SIG-M5 treated with dmso at 0.1 percent for 504 hours (cell line): ENCODE results near the gene MCM5.

Experiments used
- DNase-seq: peaks from one replicate; lab custom pipeline; 2025; ENCODE audit not compliant: unreplicated experiment; lab: John Stamatoyannopoulos, UW

MCM5 gene

DNA sequence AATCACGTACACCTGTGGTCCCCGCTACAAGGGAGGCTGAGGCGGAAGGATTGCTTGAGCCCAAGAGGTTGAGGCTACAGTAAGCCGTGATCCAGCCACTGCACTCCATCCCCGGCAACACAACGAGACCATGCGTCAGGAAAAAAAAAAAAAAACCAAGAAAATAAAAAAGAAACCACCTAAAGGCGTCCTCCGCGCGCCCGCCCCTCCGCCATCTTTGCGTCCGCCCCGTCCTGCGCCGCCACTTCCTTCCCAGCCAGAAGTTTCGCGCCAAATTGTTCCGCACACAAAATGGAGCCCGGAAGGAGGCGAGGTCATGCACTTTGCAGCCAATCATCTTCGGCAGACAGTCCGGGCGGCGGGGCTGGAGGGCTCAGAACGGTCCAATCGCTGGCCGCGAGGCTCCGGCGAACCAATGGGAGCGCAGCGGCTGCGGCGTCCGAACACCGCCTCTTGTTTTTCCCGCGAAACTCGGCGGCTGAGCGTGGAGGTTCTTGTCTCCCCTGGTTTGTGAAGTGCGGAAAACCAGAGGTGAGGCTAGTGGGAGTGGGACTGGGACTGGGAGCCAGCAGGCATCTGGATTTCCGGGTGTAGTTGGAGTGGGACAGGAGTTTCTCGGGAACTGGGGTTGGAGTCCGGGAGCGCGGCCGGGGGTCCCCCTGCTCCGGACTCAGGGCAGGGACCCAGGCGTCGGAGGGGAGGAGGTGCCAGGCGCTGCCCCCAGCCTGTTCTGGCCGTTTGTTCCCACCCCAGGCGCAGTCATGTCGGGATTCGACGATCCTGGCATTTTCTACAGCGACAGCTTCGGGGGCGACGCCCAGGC lies at the start of gene MCM5:
TSS of gene MCM5 (plus strand) at position 463 of the 823 bp plus-strand sequence. CDS start at position 762, 299 bp downstream.
- DNase-seq = peak; percentile 95

DNA sequence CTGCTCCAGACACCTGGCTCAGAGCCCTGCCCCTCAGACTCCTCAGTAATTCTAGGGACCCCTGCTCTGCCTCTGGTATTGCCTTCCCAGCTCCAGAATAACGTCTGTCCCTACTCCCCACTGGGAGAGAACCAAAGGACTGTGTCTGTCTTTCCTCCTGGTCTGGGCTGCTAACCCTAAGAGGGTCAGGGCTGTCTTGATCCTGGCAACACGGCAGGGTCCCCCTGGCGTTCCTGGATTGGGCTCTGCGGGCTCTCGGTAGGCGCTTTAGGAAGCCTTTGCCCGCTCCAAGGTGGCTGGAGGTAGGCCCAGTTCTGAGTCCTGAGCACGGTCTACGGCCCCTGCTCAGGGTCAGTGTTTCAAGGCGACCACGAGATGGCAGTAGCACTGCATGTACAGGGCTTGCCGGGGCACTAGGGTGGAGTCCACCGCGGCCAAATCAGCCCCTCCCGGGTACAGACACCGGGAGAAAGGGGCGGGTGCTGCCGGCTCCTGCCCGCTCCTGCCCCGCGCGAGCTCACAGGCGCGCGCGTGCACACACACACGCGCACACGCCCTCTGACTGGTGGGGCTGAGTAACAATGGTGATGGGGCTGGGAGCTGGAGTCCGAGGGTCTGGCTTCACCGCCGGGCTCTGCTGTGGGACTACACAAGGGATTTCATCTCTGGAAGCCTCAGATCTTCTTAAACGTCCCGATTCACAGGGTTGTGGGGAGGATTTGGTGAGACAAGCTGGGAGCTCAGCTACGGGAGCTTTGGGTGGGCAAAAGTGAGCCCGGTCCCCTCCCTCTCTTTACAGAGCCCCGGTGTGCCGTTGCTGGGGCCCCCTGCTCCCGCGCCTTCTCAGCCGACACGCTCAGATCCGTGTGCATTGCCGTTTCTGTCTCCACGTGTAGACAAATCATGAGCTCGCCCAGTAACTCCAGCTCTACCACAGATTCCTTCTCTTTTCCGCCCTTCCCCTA lies 49.1 kb upstream of the MCM5 start:
- DNase-seq = peak; percentile 69

- peak; percentile 61 for DNase-seq
Observed at GRCh38 chr22:35352214-35353111, 47.5 kb upstream of the MCM5 start.

- no peak for DNase-seq
Observed at GRCh38 chr22:35353318-35353717, 46.6 kb upstream of the MCM5 start.

GRCh38 chr22:35354068-35354467 lies 45.9 kb upstream of the MCM5 start:
- no peak for DNase-seq

DNA sequence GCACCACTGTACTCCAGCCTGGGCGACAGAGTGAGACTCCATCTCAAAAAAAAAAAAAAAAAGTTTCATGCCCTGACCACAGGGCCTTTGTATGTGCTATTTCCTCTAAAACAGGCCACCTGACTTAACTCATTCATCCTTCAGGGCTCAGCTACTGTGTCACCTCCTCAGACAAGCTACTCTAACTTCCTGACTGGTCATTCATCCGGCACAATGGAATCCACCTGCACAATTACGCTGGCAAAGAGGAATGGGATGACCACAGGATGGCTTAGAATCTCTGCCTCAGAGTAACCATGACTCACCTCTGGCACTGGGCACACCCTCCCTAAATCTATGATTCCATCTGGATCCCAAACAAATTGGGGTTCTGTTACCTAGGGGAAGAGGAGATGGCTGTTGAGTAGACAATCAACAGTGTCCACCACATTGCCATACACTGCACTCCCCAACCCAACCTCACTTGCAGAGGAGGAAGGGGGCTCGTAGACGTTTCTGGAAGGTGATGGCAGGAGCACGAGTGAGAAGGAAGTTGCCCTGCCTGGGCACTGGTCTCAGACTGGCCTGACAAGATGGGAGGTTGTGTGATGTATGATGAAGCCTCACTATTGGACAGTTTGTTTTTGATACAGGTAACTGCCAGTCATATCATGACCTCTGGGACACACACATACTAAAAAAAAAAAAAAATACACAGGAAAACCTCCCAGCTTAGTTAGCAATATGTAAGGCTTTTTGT lies 41.9 kb upstream of the MCM5 start:
- DNase-seq = no peak

GRCh38 chr22:35359380-35360065 lies 40.4 kb upstream of the MCM5 start:
- no peak for DNase-seq

DNA sequence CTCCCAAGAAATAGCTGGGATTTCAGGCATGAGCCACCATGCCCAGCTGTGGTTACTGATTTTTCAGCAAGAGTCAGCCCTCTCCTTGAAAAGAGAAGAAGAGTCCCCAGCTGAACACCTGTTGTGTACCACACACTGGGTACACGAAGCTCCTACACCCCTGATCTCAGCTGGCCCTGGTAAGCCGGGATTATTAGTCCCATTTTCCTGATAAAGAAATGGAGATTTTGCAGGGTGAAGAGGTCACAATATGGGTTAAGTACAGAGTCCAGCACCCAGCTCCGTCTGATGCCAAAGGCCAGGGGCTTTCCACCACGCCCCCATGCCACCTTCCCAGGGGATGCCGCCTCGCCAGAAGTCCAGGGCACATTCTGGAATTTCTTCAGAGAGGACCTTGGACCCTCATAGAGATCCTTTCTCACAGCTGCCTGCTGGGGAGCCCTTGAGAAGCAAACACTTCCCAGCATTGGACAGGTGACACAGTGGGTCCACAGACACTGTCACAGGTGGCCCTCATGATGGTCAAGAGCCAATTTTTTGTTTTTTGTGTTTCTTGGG lies 38.9 kb upstream of the MCM5 start:
- no peak for DNase-seq

- DNase-seq = no peak
Observed at GRCh38 chr22:35363566-35364086, 36.3 kb upstream of the MCM5 start.

DNA sequence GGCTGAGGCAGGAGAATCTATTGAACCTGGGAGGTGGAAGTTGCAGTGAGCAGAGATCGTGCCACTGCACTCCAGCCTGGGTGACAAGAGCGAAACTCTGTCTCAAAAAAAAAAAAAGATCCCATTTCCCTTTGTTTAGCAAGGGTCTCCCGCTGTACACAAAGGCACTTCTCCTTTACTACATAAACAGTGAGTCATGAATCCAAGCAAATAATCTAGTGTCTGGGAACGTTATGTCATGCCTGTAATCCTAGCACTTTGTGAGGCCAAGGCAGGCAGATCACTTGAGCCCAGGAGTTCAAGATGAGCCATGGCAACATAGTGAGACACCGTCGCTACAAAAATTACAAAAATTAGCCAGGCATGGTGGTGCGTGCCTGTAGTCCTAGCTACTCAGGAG lies 35.7 kb upstream of the MCM5 start:
- DNase-seq = peak; percentile 71

DNA sequence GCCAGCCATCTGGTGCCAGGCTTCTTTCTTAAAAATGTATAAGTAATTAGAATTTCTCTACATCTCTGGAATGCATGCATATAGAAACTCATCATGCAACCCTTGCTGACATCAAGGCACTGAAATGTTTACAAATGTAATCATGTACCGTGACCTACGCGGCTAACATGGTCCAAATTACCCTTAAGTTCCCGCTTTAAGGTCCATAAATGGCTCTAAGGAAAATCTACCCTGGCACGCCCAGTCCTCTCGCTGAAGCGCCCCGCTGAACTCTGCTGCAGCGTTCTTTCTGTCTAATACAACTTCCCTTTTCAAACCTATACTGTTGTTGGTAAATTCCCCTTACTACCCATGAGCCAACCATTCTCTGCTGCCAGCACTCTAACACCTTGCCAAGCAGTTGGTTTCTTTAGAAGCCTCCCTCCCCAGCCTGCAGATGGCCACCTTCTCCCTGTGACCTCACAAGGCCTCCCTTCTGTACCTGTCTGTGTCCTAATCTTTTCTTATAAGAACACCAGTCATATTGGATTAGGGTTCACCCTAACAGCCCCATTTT lies 32.5 kb upstream of the MCM5 start:
- peak; percentile 71 for DNase-seq

DNA sequence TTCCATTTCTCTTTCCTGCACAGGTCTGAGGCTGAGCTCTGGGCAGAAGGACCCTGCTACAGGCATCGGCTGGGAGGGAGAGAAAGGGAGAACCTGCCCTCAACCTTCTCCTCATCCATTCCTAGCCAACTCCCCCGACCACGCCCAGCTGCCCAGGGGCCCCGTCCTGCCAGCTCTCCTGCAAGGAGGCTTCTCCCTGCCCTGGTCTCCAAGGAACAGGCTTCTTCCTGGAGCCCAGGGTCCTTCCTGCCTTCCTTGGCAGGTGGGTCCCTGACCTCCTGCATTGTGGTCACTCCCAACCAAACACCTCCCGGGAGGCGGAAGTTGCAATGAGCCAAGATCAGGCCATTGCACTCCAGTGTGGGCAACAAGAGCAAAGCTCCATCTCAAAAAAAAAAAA lies 31.6 kb upstream of the MCM5 start:
- DNase-seq = no peak

DNA sequence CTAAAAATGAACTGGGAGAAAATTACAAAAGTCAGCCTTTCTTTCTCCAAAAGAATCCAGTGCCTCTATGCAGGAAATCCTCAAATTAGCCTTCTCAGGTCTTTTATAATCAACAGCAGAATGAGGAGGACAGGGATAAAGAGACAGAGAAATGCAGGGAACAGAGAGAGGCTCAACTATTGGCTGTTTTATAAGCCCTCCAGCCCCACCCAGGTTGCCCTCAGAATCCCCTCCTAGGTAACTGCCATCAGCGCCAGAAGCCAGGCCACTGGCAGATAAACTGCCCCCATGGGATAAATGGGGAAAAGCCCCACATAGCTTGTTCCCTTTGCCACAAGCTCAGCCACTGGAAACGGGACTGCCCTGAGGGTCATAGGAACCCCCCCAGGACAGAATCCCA lies 29.9 kb upstream of the MCM5 start:
- no peak for DNase-seq

DNA sequence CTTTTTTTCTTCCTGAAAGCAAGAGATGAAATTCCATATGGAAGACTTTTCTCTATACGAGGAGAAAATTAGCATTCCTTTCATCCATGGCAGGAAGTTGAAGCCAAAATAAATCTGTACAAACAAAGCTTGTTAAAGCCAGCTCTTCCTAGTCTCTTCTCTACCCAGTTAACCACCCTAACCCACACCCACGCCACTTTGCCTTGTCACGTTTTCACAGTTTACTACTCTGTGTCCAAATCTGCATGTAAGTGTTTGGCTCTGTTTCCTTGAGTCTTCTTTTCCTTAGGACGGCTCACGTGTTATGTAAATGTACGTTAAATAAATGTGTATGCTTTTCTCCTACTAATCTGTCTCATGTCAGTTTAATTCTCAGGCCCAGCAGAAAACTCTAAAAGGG lies 26.2 kb upstream of the MCM5 start:
- no peak for DNase-seq

DNA sequence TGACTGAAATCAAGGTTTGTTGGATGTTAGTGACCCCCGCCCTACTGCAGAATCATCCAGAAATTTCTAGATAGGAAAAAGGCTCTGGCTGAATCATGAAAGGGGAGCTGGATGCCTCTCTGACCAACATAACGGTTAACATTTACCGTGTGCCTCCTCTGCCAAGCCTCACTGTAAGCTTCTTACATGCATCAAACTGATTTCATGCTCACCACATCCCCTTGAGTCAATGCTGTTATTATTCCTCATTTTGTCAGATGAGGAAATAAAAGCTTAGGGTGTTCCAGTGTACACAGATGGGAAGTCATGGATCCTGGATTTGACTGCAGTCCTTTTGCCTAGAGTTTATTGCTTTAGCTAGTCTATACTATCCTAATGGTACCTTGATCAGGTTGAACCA lies 24.9 kb upstream of the MCM5 start:
- no peak for DNase-seq

DNA sequence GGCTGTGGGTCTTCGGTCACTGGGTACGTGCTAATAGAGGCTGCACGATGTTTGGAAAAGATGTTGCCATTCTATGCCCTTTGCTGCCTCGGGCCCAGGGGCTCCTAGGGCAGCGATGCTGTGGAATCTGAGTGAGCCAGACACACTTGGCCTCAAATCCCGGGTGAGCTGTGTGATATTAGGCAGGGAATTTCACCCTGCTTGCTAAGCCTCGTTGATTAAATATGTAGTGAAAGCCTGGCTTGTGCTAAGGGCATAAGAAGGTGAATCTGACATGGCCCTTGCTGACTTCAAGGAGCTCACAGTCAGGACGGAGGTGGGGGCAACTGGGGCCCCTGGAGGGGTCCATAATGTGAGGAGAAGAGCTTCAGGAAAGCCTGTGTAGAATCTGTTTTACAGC lies 24.4 kb upstream of the MCM5 start:
- no peak for DNase-seq

DNA sequence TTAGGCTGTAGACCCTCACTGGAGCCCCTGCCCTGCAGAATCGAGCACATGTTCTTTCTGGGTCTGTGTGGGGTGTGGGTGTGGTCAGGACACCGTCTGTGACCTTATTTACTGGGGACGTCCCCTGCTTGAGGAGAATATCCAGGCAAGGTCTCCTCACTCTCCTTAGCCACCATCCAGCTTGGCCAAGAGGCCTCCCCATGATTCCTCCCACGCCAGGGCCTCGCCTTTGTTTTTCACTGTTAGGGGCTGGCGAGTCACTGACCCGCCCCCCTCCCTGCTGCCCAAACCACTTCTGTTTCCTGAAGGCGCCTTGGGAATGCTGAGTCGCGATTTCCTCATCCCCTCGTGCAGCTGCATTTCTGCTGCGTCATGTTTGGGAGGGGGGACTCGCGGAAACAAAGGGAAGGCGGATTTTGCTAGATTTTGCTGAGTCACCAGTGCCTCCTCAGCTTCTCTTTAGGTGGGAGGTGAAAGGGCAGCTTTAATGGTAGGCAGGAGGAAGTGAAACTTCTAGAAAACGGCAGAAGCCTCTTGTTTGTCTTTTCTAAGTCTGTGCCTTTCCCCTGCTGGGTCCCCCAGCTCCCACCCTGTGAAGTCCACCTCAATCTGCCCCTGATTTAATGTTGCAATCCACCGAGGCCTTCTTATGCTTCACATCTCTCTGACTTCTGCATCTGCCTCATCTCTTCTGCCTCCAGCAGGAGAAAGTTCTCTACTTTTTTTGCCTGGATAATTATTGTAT lies 23.0 kb upstream of the MCM5 start:
- DNase-seq = peak; percentile 96

GRCh38 chr22:35377735-35378134 lies 22.2 kb upstream of the MCM5 start:
- DNase-seq = no peak
